ENCODE results near the gene TM9SF4.

GRCh38 chr20:32089637-32090362, 19.7 kb upstream of the TM9SF4 start:
- no peak for TF ChIP-seq POLR2A (IDR thresholded peaks at IDR 0.05)
- TF ChIP-seq CTCF (IDR thresholded peaks at IDR 0.05) = no peak

All from upper lobe of left lung (tissue), 4 donors.